Middle frontal gyrus (tissue), 1 donor: Measurements from ENCODE around the gene CCDC85C.

Experiments used
- DNase-seq: peaks from one replicate; pipeline ENCODE4 v3.0.0-alpha.2; 2015; ENCODE audit warnings: low spot score; ENCODE audit errors: extremely low spot score

The CCDC85C gene

DNA sequence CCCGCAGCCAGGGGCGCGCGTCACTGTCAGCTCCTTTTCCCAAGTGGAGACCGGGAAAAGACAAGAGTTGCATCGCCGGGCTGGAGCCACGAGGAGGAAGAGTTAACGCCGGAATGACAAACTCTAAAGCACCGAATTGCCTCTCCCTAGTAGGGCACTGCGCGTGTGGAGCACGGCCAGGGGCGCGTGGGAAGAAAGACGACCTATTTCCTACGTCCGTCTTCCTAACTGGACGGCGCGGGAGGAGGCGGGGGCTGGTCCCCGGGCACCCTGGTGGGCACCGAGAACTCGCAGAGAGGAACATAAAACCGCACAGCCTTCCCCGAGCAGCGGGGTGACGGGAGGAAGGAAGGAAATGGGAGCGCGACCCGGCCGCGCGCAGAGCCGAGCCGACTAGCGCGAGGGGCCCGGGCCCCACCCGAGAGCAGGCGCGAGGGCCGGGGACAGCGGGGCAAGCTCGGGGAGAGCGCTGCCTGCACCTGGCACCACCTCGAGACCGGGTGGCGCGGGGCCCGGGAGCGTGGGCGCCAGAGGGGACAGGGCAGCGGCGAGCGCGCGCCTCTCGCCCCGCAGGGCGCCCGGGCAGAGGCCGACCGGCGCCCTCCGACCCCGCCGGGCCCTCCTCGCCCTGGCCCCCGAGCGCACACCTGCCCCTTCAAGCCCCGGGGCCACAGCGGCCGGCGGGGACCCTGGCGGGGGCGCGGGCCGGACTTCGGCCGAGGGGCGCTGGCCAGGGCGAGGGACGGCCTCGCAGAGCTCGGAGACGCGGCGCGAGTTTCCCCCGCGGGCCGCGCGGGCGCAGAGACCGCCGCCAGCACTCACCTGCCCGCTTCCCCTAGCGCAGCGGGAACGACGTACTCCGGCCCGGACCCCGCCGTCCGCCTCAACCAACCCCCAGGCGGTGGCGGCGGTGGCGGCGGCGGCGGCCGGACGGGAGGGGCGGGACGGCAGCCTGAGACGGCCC lies 123.8 kb downstream of the CCDC85C start, which contains the start of gene SETD3:
Gene SETD3 (minus strand): TSS at position 954 of the 964 bp plus-strand sequence. CDS start 15,054 bp downstream, outside the sequence.
- peak; percentile 16 for DNase-seq

DNA sequence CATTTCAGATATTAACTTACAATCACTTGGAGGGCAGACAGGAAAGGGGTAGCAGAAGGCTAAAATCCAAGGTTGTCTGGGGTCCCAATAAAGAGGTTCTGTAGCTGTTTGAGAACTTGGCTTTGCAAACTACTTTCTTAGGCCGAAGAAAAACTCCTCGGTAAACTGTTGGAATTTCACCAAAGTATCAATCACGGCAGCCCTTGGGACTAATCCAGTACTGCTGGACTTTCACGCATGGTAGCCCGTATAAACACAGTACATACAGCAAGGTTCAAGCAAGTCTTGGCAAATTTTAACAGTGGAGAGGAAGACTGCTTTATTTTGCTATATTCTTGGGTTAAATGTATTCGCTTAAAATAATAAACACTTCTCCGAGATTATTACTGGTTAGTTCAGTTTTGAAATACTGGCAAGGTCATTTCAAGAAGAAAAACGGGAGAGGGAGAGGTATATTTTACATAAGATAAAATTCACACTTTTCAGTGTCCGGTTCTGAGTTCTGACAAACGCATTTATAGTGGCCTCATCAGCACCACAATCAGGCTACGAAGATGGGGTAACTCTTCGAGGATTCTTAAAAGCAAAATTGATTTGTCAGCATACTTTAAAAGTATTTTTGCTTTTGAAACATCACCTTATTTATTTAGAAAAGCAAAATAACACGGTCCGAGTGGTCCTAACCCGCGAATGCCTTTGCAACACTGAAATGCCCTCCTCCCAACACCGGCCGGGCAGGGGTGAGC lies 124.7 kb downstream of the CCDC85C start:
- no peak for DNase-seq

DNA sequence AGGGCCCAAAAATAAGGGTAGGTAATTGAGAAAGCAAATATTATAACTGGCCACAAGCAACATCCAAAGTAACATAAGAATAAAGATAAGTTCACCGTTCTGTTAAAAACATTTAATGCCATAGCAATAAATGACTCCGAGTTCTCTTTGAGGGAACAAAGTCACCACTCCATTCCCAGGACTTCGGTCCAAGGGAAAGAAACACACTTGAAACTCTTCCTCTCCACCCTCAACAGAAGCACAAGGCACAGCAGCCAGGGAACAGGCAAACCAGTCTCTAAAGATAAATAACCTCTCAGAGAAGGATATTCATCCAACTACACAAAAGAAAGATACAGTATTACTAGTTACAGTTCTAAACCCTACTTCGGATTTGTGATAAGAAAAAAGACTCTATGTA lies 125.9 kb downstream of the CCDC85C start:
- DNase-seq: no peak

DNA sequence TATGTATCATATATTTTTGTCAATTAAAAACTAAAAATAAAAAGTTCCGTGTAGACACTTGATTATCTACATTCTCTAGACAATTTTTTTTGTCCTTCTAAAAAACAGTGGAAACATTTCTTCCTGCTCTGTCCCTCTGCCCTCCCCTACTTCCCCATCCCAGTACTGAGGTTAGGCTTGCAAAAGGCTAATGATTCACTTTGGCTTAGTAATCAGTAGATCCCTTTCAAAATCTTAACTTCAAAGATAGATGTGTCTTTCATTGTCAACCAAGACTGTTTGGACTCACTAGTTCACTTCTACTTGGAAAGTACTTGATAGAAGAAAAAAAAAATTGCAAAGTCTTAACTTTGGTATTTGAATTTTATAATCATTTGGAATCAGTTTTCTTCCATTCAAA lies 127.1 kb downstream of the CCDC85C start:
- no peak for DNase-seq

DNA sequence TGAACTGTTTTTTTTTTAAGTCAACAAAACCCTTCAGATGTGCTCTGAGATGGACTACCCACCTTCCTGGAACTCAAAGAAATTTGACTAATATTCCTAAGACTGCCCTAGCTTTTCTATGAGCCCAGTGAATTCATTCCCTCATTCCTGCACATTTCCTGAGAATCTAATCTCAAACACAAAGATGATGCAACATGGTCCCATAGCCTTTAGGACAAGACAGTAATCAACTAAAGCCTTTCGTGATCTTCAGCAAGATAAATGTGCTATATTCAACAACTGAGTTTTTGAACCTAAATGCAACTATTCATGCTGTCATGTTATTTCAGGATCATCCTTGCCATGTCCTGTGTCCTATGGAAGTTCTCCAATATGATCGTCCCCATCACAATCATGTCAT lies 128.3 kb downstream of the CCDC85C start:
- no peak for DNase-seq

DNA sequence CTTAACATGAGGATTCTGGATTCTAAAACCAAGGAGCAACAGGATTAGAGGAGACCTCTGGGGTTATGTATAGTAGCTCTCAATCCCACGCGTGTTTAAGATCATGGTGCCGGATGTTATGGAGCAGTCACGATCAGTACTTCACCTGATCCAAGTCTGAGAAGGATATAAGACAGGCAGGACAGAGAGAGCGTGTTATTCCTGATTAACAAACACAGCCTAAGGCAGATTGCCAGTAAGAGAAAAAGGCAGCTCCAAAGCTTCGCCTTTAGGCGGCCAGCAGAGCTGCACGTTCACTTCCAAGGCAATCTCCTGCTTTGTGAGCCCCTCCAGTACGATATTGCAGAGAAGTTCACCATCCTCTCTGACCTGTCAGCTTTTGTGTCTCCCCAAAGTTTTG lies 128.8 kb downstream of the CCDC85C start:
- no peak for DNase-seq

DNA sequence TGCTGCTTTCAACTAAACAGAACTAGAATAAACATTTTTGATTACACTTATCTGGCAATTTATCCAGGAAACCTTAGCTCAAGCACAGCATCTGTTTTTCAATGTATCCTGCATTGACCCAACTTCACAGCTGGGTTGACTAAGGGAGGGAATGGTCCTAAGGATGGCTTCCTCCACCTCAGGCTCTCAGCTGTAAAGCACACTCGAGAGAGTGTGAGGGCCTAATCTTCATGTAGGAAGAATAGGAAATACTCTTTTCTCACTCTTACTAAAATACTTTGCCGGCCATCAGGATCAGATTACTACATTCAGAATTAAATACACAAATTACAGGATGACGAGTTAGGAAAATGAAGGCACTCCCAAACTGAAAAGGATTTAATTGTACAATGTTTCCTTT lies 130.5 kb downstream of the CCDC85C start:
- DNase-seq: no peak

DNA sequence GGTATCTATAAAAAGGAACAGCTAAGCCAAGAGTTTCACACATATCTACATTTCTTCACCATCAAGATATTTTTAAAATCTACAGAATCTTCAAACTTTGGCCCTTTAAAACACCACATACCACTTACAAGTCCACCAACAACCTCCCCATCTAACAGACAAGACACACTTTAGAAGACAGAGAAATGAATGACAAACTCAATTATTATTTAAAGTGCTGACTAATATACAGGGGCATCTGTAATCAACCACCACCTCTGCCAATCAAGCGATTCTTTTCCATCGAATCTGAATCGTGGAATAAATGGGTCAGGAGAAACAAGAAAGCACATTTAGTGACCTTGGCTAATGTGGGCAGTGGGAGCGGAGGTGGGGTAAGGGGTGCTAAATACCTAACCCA lies 131.1 kb downstream of the CCDC85C start:
- DNase-seq: no peak

DNA sequence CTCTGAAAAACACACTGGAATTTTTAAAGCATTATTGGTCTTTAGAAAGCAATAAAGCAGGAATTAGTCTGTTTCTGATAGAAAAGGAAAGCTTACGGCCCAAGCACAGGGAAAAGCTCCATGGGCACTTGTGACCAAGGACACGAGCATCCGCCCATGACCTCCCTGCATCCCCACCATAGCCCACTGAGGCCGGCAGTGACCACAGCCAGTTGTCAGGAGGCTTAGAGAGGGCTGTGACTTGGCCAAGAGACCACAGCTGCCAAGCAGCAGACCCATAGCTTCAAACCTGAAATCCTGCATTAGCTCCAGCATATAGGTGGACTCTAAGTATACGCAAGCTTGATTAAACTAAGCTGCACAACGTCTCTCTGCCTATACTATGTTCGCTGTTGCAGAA lies 132.3 kb downstream of the CCDC85C start:
- DNase-seq: no peak

DNA sequence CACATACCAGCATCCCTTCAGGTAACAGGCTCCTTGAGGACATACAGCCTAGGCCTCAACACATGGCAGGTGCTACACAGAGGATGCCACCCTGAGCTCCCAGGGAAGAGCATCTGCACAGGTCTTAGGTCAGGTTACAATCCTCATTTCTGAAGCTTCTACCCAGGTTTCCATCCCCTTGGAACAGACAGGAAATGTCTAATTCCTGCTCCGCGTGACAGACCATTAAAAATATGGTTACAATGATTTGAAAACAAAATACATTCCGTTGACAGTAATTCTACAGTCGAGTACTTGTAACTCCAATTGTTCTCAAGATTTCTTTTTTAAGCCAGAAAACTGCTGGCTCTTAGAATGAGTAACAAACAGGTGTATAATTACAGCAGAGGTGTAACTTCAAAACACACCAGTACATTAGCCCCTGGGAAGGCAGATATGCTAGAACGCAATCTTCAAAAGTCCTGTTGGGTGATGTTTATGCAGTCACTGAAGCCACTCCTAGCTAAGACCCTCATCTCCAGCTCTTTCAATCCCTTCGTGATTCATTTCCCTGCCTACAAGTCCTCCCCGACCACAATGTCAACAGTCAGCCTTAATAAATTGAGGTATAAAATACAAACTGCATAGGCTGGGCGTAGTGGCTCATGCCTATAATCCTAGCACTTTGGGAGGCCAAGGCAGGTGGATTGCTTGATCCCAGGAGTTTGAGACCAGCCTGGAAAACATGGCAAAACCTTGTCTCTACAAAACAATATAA lies 135.0 kb downstream of the CCDC85C start:
- DNase-seq: no peak

DNA sequence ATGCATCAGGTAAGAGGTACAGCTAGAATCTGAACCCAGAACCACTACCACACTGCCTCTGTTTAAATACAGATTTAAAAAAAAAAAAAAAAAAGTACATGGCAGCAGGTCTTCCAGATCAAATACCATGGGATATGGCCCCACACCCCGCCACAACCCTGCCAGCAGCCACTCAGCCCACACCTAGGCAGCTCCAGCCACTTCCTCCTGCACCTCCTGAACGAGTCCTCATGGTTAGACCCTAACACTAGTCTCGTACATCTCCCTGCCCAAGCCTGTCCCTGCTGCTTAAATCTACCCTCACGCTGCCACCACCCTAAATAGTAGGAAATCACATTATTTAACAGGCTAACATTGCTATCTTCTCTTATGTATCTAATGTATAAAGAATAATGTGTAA lies 135.9 kb downstream of the CCDC85C start:
- no peak for DNase-seq

DNA sequence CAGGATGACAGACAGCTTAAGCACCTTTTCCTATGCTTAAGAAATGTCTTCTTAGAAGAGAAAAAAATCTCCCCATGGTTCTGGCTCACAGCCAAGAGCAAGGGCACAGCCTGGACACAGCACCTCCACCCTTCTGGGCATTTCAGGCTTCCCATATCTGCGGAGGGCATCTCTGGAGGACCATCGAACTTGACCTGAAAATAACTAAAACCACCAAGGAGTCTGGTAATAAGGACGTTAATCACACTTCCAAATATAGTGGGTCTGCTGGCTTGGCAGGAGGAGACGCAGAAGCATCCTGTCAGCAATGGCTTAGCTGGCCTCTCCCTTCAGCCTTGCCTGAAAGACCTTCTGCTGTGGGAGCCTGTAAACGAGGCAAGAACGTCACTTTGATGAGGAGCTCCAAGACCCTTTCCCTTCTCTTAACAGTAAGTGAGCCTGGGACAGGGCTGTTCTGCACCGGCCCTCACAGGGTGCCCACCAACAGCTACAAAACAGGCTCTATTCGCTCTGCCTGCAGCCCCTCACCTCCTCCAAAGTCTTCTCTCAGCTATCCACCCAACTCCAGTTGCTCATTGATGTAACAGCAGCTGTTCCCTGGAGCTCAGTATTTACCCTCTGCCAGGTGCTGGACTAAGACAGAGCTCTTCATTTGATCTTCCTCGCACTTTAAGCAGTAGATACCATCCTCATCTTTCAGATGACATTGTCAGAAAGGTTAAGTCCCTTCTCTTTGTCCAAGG lies 136.5 kb downstream of the CCDC85C start:
- DNase-seq: no peak

DNA sequence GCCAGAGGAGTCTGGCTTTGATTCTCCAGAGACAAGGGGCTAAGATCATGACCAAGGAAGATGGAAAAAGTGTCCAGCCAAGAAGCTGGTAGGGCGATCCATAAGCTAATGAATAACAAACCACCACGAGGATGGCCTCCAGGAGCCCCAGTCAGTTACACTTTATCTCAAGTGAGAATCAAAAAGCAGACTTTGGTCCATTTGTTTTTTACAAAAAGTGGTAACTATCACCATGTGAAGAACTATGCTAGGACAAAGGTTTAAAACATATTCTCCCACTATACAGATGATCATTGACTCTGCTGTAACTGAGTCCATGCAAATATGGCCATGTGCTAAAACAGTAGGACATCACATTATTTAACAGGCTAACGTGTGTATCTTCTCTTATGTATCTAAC lies 137.2 kb downstream of the CCDC85C start:
- DNase-seq: no peak

DNA sequence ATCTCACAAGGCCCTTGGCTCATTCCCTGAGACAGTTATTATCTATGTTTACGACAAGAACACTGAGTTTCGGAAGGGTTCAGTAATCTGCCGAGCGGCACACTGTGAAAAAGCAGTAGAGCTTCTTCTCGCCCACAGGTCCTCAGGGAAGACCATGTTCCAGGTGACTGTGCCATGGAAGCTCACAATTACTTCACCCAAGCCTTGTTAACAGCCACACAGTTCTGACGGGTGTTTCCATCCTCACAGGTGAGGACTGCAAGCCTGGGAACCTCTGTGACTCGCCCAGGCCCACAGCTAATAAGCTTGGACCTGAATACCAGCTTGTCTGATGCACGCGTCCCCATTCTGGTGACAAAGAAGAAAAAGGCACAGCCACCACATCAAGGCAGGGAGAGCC lies 138.7 kb downstream of the CCDC85C start:
- no peak for DNase-seq

DNA sequence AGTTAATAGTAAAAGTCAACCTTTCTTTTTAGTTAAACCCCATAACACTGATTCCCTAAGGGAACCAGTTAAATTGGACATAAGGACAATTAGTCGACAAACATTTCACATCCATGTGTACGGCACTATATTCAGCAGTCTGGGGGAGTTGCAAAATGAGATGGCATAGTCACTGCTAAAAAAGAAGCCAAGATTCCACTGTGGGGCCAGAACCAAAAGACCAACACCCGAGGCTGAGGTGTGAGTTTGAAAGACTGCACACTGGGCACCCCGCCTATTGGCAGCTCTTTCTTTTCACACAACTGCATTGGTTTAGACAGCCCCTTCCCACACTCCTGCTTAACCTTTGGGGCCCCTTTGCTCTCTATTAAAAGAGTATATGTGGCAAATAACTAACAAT lies 140.0 kb downstream of the CCDC85C start:
- no peak for DNase-seq

DNA sequence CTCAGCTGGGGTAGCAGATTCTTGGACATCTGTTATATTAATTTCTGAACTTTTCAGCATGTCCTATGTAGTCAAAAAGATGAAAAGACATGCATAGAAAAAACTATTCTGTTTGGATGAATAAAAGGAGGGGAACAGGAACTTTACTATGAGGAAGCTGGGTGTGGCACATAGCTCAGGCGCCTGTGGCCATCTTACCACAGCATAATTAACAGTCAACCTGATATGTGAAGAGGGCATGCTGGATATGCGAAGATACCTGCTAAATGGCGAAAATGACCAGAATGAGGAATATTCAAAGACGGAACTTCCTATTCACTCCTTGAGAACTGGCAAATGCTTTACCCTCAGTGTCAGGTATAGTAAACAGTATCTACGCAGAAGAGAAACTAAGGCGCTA lies 141.8 kb downstream of the CCDC85C start:
- DNase-seq: no peak

DNA sequence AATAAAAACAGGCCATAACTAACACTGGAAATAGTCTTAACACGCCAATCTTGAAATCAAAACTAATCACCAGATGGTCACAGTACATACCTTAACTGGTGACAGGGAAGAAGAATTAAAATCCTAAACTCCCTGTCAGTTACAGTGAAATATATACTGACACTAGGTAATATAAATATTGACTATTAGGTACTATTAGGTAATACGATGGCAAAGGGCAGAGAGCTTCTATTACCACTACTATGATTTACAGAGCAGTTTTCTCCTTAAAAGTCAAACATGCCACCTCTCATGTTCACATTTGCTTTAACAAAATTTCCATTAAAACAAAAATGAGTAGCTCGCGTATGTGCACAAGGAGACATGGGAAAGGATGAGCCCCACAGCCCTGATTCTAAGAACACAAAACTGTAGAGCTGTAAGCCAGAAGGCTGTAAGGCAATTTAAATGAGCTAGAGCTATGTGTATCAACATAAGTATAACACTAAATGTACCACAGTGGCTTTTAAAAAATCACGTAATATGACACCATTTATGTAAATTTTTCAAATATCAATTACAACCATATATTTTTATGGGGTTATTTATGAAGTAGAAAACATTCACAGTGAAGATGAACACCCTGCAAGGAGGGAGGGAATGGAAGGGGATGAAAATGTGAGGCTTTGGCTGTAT lies 142.5 kb downstream of the CCDC85C start:
- no peak for DNase-seq

DNA sequence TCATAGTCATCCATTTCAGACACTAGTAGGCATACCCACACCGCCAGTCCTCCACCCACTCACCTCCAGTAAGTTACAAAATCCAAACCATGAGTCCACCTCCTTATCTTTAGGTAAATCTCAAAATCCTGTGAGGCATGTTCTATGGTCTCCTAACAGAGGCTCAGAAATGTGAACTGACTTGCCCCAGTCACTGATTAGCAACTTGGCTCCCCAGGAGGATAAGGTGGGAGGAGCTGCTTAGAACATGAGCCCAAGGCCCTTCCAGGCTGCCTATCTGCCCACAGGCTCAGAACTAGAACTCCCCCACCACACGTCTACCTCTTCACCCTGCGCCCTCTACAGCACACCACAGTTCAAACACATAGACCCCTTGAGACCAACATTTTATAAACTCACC lies 143.2 kb downstream of the CCDC85C start:
- DNase-seq: no peak

DNA sequence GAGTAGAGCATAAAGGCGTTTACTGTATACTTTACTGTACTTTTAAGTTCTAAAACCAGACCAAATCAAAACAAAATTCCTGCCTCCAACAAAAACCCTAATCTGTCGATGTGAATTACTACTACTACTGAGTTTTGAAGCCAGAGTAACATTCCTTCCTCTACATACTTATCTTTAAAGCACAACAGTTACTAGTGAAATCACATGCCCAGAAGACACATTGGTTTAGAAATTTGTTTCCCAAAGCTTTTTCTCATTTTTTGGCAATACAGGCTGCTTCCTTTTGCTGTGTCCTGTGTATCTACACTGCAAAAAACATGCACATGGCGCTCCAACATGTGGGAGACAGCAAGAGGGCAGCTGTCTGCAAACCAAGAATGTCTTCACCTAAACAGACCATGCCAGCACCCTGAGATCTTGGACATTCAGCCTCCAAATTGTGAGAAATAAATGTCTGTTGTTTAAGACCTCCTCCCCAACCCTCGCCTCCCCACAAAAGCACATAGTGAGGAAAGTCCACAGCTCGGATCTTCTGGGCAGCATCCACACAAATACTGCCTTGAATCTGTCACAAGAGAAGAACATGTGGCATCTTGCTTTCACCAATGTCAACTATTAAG lies 144.4 kb downstream of the CCDC85C start:
- DNase-seq: no peak

DNA sequence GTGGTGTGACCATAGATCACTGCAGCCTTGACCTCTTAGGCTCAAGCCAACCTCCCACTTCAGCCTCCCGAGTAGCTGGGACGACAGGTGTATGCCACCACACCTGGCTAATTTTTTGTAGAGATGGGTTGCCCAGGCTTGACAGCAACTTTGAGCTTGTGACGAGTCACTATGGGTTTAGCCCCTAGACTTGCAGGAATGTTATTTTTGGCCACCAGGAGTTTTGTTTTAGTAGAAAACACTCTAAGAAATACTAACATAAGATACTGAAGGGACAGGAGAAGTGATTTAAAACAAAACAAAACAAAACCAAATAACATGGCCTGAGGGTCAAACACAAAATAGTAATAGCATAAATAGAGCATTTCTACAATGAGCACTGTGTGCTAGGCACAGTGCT lies 149.8 kb downstream of the CCDC85C start:
- no peak for DNase-seq
